Panc1 (cell line): ENCODE results near the gene KXD1. TPM values are rescaled to one million over a fixed set of nuclear protein-coding genes. Genes with fewer than 3 reads are reported as not detected.

ENCODE experiments used
- ATAC-seq: fragments of 200-7000 bp; cut with Tn5 transposase; 2 replicates; pipeline ENCODE4 v1.9.1; 2020; ENCODE audit warnings: mild to moderate bottlenecking, moderate library complexity
- BruUV-seq: library from RNA; stranded (reverse); fragments of 400-500 nt; replicated peaks from 2 replicates; lab custom pipeline; 2021; lab: Mats Ljungman, UMichigan
- CTCF ChIA-PET: fragments of 300-600 bp; sonication (Branson Sonifier 250); formaldehyde crosslinking; loops from one replicate; lab custom pipeline; 2022; ENCODE audit warnings: antibody characterized with exemption; lab: Charles Lee
- POLR2A ChIA-PET: fragments of 300-600 bp; sonication (Branson Sonifier 250); formaldehyde crosslinking; loops from one replicate; lab custom pipeline; 2022; ENCODE audit warnings: antibody characterized with exemption; lab: Charles Lee
- DNase-seq: peaks from one replicate; pipeline ENCODE4 v3.0.0-alpha.2; 2010; ENCODE audit warnings: low read depth, low spot score
- H3K27ac ChIP-seq: 2 replicates; pipeline ENCODE4 v1.5.1; 2011; ENCODE audit warnings: mild to moderate bottlenecking, low read length, inconsistent platforms
- H3K27me3 ChIP-seq: fragments of 200-500 bp; sonication (Bioruptor generic); 2 replicates; pipeline ENCODE4 v1.6.0; 2014; ENCODE audit warnings: low read length, inconsistent platforms; ENCODE audit not compliant: control insufficient read depth, insufficient read depth
- H3K36me3 ChIP-seq: fragments of 200-500 bp; sonication (Bioruptor generic); 2 replicates; pipeline ENCODE4 v1.5.1; 2014; ENCODE audit warnings: inconsistent platforms, mild to moderate bottlenecking, low read length, moderate library complexity; ENCODE audit not compliant: control insufficient read depth, insufficient read depth
- H3K4me1 ChIP-seq: 2 replicates; pipeline ENCODE4 v1.5.1; 2011; ENCODE audit warnings: inconsistent platforms, mild to moderate bottlenecking, low read length, moderate library complexity; ENCODE audit not compliant: control insufficient read depth, insufficient read depth
- H3K4me3 ChIP-seq, 2 experiments: 2 replicates each; pipeline ENCODE4 v1.5.1; 2011 to 2012; ENCODE audit warnings: low read depth in 2 of 2, low read length in 2 of 2, mild to moderate bottlenecking in 2 of 2, inconsistent platforms in 1 of 2, moderate library complexity in 1 of 2
- H3K9me3 ChIP-seq: fragments of 200-500 bp; sonication (Bioruptor generic); 2 replicates; pipeline ENCODE4 v1.5.1; 2014; ENCODE audit warnings: low read depth, mild to moderate bottlenecking, inconsistent platforms, low read length, moderate library complexity; ENCODE audit not compliant: control insufficient read depth, insufficient read depth
- POLR2AphosphoS5 ChIP-seq: IDR thresholded peaks from 2 replicates; pipeline ENCODE4 v1.6.1; 2012; ENCODE audit warnings: mild to moderate bottlenecking, low read depth, low read length, moderate library complexity
- REST ChIP-seq, 2 experiments: IDR thresholded peaks; 2 replicates each; pipeline ENCODE4 v1.6.1; 2011 to 2012; ENCODE audit warnings: low read depth in 2 of 2, control low read depth in 1 of 2, low read length in 1 of 2, mild to moderate bottlenecking in 1 of 2, moderate library complexity in 1 of 2; ENCODE audit not compliant: insufficient read depth in 1 of 2
- SIN3A ChIP-seq: IDR thresholded peaks from 2 replicates; pipeline ENCODE4 v1.6.1; 2012; ENCODE audit warnings: low read depth, mild to moderate bottlenecking, low read length, moderate library complexity, borderline replicate concordance; ENCODE audit not compliant: insufficient read depth
- TCF7L2 ChIP-seq: IDR thresholded peaks from 2 replicates; pipeline ENCODE4 v1.6.1; 2011; ENCODE audit warnings: mild to moderate bottlenecking, low read depth, low read length, inconsistent platforms
- in situ Hi-C: cut with HindIII; loops from 2 replicates; pipeline ENCODE4 v1.10.0; 2016; ENCODE audit warnings: low sequenced_read_pairs, low pct_unique_long_range_greater_than_20kb
- intact Hi-C: fragments of 100-400 bp; cut with micrococcal nuclease; formaldehyde crosslinking; loops from one replicate; pipeline ENCODE4 v1.10.0; 2022; ENCODE audit not compliant: unreplicated experiment
- total RNA-seq: library from RNA; stranded (reverse); gene quantifications from one replicate; pipeline ENCODE4 v1.2.1, GENCODE V29; 2021; ENCODE audit not compliant: unreplicated experiment
- TF ChIP-seq, protein P1 (sequence below): fragments of 450-650 bp; IDR thresholded peaks from 2 replicates; pipeline ENCODE4 v1.5.1; 2017; ENCODE audit warnings: mild to moderate bottlenecking

KXD1 gene
- total RNA-seq, 1 experiment from 2014 or later = 106 TPM

DNA sequence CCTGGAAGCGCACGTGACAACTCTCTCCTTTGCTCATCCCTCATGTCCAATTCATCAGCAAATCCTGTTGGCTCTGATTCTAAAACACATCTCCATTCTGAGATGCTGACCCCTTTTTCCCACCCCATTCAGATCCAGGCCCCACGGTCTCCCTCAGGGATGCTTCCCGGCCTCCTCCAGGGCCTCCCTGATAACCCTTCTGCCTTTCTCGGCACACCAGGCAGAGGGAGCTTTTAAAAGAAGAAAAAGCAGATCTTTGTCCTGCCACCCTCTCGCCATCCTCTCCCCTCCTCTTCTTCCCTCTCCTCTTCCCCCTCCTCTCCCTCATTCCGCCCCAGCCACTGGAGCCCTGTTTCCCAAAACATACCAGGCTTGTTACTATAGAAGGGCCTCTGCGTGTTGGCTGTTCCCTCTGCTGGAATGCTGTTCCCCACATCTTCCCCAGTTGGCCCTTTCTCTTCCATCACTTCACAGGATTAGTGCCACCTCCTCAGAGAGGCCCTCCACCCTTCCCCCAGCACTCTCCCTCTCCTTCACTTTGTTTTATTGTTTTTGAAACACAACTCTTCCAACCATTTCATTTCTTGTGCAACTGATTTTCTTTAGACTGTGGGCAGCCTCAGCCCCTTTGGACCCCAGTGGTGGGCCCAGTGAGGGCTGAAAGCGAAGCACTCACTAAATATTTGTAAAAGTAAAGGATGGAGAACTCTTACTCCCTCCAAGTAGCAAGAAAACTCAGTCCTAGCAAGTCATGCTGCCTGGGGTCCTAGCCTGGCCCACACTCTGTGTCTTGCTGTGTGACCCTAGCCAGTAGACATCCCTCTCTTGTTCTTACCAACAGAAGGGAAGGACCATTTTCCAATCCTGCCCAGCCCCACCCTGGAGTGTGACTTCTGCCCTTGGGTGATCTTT, 51.4 kb downstream of the KXD1 start:
- H3K27me3 ChIP-seq = peaks cover 2% of the 10 kb centered on the region
- H3K4me3 ChIP-seq = no peak overlapping the region
- no peaks in the 10 kb centered on the region for H3K9me3 ChIP-seq
- intact Hi-C loops (no loop called here), in situ Hi-C loops (no loop called here)
- ChIA-PET POLR2A (no interaction called here), CTCF (no interaction called here)
- H3K4me1 ChIP-seq = peaks cover 5% of the 10 kb centered on the region; the same call in 1 of the 2 replicates
- no peaks in the 10 kb centered on the region for H3K36me3 ChIP-seq
- DNase-seq (no peak), ATAC-seq (no peak)
- BruUV-seq = no TSS peak
- TF ChIP-seq, protein P1, sequence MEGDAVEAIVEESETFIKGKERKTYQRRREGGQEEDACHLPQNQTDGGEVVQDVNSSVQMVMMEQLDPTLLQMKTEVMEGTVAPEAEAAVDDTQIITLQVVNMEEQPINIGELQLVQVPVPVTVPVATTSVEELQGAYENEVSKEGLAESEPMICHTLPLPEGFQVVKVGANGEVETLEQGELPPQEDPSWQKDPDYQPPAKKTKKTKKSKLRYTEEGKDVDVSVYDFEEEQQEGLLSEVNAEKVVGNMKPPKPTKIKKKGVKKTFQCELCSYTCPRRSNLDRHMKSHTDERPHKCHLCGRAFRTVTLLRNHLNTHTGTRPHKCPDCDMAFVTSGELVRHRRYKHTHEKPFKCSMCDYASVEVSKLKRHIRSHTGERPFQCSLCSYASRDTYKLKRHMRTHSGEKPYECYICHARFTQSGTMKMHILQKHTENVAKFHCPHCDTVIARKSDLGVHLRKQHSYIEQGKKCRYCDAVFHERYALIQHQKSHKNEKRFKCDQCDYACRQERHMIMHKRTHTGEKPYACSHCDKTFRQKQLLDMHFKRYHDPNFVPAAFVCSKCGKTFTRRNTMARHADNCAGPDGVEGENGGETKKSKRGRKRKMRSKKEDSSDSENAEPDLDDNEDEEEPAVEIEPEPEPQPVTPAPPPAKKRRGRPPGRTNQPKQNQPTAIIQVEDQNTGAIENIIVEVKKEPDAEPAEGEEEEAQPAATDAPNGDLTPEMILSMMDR = no peak
- no peak overlapping the region for H3K27ac ChIP-seq

- ATAC-seq = no peak
- DNase-seq = no peak
- TF ChIP-seq SIN3A = no peak
- TF ChIP-seq, protein P1 = no peak
- Histone ChIP-seq H3K4me1 (peaks cover 5% of the 10 kb centered on the region; the same call in 1 of the 2 replicates), H3K4me3 (no peak overlapping the region), H3K27ac (no peak overlapping the region), H3K36me3 (no peaks in the 10 kb centered on the region), H3K27me3 (peaks cover 2% of the 10 kb centered on the region), H3K9me3 (no peaks in the 10 kb centered on the region)
- intact Hi-C loops = no loop called here
- in situ Hi-C loops = no loop called here
- no TSS peak for BruUV-seq
- POLR2A ChIA-PET = no interaction called here
- CTCF ChIA-PET = no interaction called here
Observed at GRCh38 chr19:18609717-18610051, 52.0 kb downstream of the KXD1 start.

GRCh38 chr19:18610245-18610555, 52.5 kb downstream of the KXD1 start:
- Histone ChIP-seq H3K4me1 (peaks cover 5% of the 10 kb centered on the region; the same call in 1 of the 2 replicates), H3K9me3 (no peaks in the 10 kb centered on the region), H3K4me3 (no peak overlapping the region), H3K27ac (no peak overlapping the region), H3K27me3 (peaks cover 2% of the 10 kb centered on the region), H3K36me3 (no peaks in the 10 kb centered on the region)
- in situ Hi-C loops (no loop called here), intact Hi-C loops (no loop called here)
- ChIA-PET CTCF (no interaction called here), POLR2A (no interaction called here)
- no TSS peak for BruUV-seq
- DNase-seq = no peak
- ATAC-seq = no peak; the same call in 1 of the 2 replicates
- TF ChIP-seq SIN3A (no peak), TCF7L2 (no peak), REST (IDR thresholded peaks at IDR 0.05; ENCODE audit: insufficient read depth in 1 of 2, low read depth in 2 of 2, low read length in 1 of 2) (no peak), POLR2AphosphoS5 (no peak)
- TF ChIP-seq, protein P1 = no peak
